22Rv1 (cell line): ENCODE measurements around the gene TRAF3.

ENCODE experiments used
- ZFX ChIP-seq: fragments of 450-650 bp; IDR thresholded peaks from 2 replicates; pipeline ENCODE4 v1.6.1; 2017; ENCODE audit warnings: antibody characterized with exemption, borderline replicate concordance
- TF ChIP-seq, protein P1 (sequence below): fragments of 450-650 bp; IDR thresholded peaks from 2 replicates; pipeline ENCODE4 v1.5.1; 2017; ENCODE audit warnings: mild to moderate bottlenecking

GRCh38 chr14:102750376-102750775 lies 26.9 kb upstream of the TRAF3 start:
- TF ChIP-seq, protein P1, sequence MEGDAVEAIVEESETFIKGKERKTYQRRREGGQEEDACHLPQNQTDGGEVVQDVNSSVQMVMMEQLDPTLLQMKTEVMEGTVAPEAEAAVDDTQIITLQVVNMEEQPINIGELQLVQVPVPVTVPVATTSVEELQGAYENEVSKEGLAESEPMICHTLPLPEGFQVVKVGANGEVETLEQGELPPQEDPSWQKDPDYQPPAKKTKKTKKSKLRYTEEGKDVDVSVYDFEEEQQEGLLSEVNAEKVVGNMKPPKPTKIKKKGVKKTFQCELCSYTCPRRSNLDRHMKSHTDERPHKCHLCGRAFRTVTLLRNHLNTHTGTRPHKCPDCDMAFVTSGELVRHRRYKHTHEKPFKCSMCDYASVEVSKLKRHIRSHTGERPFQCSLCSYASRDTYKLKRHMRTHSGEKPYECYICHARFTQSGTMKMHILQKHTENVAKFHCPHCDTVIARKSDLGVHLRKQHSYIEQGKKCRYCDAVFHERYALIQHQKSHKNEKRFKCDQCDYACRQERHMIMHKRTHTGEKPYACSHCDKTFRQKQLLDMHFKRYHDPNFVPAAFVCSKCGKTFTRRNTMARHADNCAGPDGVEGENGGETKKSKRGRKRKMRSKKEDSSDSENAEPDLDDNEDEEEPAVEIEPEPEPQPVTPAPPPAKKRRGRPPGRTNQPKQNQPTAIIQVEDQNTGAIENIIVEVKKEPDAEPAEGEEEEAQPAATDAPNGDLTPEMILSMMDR, result no peak
- no peak for TF ChIP-seq ZFX
